IMR-90 (cell line): ENCODE measurements around the gene ACTA1.
"Not testable (repeated sequence)": the region's sequence is repeated elsewhere in the genome, so short reads cannot be mapped to it uniquely, and the experiment has no call there.

Experiments
- BHLHE40 ChIP-seq: fragments of 150-350 bp; IDR thresholded peaks from 2 replicates; pipeline ENCODE4 v1.6.1; 2016; ENCODE audit warnings: mild to moderate bottlenecking, low read depth, low read length
- CEBPB ChIP-seq: IDR thresholded peaks from 2 replicates; pipeline ENCODE4 v1.6.1; 2012; ENCODE audit warnings: low read depth, low read length, improper control_type of control experiment
- CHD1 ChIP-seq: IDR thresholded peaks from 2 replicates; pipeline ENCODE4 v1.6.1; 2012; ENCODE audit warnings: low read depth, low read length, improper control_type of control experiment
- MAZ ChIP-seq: IDR thresholded peaks from 2 replicates; pipeline ENCODE4 v1.6.1; 2012; ENCODE audit warnings: low read depth, mild to moderate bottlenecking, low read length, improper control_type of control experiment, moderate library complexity, borderline replicate concordance
- POLR2A ChIP-seq: IDR thresholded peaks from 2 replicates; pipeline ENCODE4 v1.6.1; 2012; ENCODE audit warnings: mild to moderate bottlenecking, low read depth, low read length
- RAD21 ChIP-seq: IDR thresholded peaks from 2 replicates; pipeline ENCODE4 v1.6.1; 2012; ENCODE audit warnings: low read length, improper control_type of control experiment
- RFX5 ChIP-seq: IDR thresholded peaks from 2 replicates; pipeline ENCODE4 v1.8.0; 2012; ENCODE audit warnings: low read depth, mild to moderate bottlenecking, low read length, moderate library complexity
- TF ChIP-seq, protein P1 (sequence below): conservative IDR thresholded peaks from 2 replicates; pipeline ENCODE4 v1.5.1; 2012; ENCODE audit warnings: mild to moderate bottlenecking, low read depth, low read length, improper control_type of control experiment

DNA sequence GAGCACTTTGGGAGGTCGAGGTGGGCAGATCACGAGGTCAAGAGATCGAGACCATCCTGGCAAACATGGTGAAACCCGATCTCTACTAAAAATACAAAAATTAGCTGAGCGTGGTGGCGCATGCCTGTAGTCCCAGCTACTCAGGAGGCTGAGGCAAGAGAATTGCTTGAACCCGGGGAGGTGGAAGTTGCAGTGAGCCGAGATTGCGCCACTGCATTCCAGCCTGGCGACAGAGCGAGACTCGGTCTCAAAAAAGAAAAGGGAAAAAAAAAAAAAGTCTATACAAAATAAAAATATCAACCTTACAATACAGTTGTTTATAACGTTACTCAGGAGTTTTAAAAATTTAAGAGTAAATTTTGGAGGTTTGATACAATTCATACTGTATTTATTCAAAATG is 42.0 kb upstream of the ACTA1 start:
- TF ChIP-seq, protein P1, sequence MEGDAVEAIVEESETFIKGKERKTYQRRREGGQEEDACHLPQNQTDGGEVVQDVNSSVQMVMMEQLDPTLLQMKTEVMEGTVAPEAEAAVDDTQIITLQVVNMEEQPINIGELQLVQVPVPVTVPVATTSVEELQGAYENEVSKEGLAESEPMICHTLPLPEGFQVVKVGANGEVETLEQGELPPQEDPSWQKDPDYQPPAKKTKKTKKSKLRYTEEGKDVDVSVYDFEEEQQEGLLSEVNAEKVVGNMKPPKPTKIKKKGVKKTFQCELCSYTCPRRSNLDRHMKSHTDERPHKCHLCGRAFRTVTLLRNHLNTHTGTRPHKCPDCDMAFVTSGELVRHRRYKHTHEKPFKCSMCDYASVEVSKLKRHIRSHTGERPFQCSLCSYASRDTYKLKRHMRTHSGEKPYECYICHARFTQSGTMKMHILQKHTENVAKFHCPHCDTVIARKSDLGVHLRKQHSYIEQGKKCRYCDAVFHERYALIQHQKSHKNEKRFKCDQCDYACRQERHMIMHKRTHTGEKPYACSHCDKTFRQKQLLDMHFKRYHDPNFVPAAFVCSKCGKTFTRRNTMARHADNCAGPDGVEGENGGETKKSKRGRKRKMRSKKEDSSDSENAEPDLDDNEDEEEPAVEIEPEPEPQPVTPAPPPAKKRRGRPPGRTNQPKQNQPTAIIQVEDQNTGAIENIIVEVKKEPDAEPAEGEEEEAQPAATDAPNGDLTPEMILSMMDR: not testable (repeated sequence)
- TF ChIP-seq POLR2A, CHD1, BHLHE40, RFX5, MAZ, RAD21, CEBPB: not testable (repeated sequence)
